ENCODE measurements around the gene KBTBD7.

- TF ChIP-seq POLR2A (IDR thresholded peaks at IDR 0.05) (no peak), CTCF (IDR thresholded peaks at IDR 0.05) (no peak)
Measured at GRCh38 chr13:41231786-41232185, 37.4 kb upstream of the KBTBD7 start.
